Liver (tissue), 9 donors: ENCODE results near the gene CERKL. TPM values are rescaled to one million over a fixed set of nuclear protein-coding genes. Genes with fewer than 3 reads are reported as not detected.

ENCODE experiments used
- DNase-seq: peaks from one replicate; pipeline ENCODE4 v3.0.0-alpha.2; 2017; ENCODE audit warnings: low spot score
- H3K27ac ChIP-seq, 2 donors: one replicate each; pipeline ENCODE4 v1.7.0; 2013; ENCODE audit warnings: inconsistent platforms in 2 of 2, low read length in 2 of 2, control low read depth in 1 of 2, low read depth in 1 of 2, mild to moderate bottlenecking in 1 of 2
- H3K27me3 ChIP-seq, 4 donors: one replicate each; pipeline versions ENCODE4 v1.6.1 to v1.7.0; 2013; ENCODE audit warnings: low read length in 3 of 4, inconsistent platforms in 1 of 4, mild to moderate bottlenecking in 1 of 4, moderate library complexity in 1 of 4; ENCODE audit not compliant: control insufficient read depth in 4 of 4, insufficient read depth in 4 of 4
- H3K36me3 ChIP-seq, 4 donors: one replicate each; pipeline versions ENCODE4 v1.6.1 to v1.7.0; 2013; ENCODE audit warnings: low read length in 3 of 4, mild to moderate bottlenecking in 3 of 4, low read depth in 1 of 4, moderate library complexity in 1 of 4; ENCODE audit not compliant: control insufficient read depth in 4 of 4, insufficient read depth in 3 of 4
- H3K4me1 ChIP-seq, 4 donors: one replicate each; pipeline versions ENCODE4 v1.6.1 to v1.7.0; 2013; ENCODE audit warnings: low read length in 3 of 4, mild to moderate bottlenecking in 3 of 4, moderate library complexity in 1 of 4; ENCODE audit not compliant: control insufficient read depth in 4 of 4, insufficient read depth in 4 of 4
- H3K4me3 ChIP-seq, 3 donors: one replicate each; pipeline versions ENCODE4 v1.6.1 to v1.7.0; 2013; ENCODE audit warnings: low read length in 3 of 3, control low read depth in 1 of 3, low read depth in 1 of 3, mild to moderate bottlenecking in 1 of 3
- H3K9ac ChIP-seq, 2 donors: one replicate each; pipeline ENCODE4 v1.7.0; 2013; ENCODE audit warnings: low read length in 2 of 2, mild to moderate bottlenecking in 2 of 2, moderate library complexity in 2 of 2, control low read depth in 1 of 2, low read depth in 1 of 2
- H3K9me3 ChIP-seq, 4 donors: one replicate each; pipeline versions ENCODE4 v1.6.1 to v1.7.0; 2013; ENCODE audit warnings: low read length in 3 of 4; ENCODE audit not compliant: control insufficient read depth in 4 of 4
- FOXA1 ChIP-seq: IDR thresholded peaks from 2 replicates; pipeline ENCODE4 v1.6.1; 2016; ENCODE audit warnings: antibody characterized with exemption
- GABPA ChIP-seq, 2 donors: IDR thresholded peaks in 1 of 2; conservative IDR thresholded peaks in 1 of 2; 2 replicates each; pipeline ENCODE4 v1.6.1; 2016; ENCODE audit warnings: antibody characterized with exemption in 2 of 2, mild to moderate bottlenecking in 1 of 2, moderate library complexity in 1 of 2
- HNF4A ChIP-seq, 2 donors: conservative IDR thresholded peaks; 2 replicates each; pipeline ENCODE4 v1.6.1; 2016; ENCODE audit warnings: antibody characterized with exemption in 2 of 2, mild to moderate bottlenecking in 2 of 2
- HNF4G ChIP-seq: IDR thresholded peaks from 2 replicates; pipeline ENCODE4 v1.6.1; 2016; ENCODE audit warnings: antibody characterized with exemption
- JUND ChIP-seq, 2 donors: IDR thresholded peaks; 2 replicates each; pipeline ENCODE4 v1.6.1; 2016; ENCODE audit warnings: antibody characterized with exemption in 2 of 2
- NR2F2 ChIP-seq: IDR thresholded peaks from 2 replicates; pipeline ENCODE4 v1.6.1; 2016; ENCODE audit warnings: antibody characterized with exemption
- RXRA ChIP-seq, 2 donors: IDR thresholded peaks; 2 replicates each; pipeline ENCODE4 v1.6.1; 2017 to 2018; ENCODE audit warnings: antibody characterized with exemption in 2 of 2, mild to moderate bottlenecking in 1 of 2
- SP1 ChIP-seq: IDR thresholded peaks from 2 replicates; pipeline ENCODE4 v1.6.1; 2018; ENCODE audit warnings: antibody characterized with exemption, mild to moderate bottlenecking
- TAF1 ChIP-seq: conservative IDR thresholded peaks from 2 replicates; pipeline ENCODE4 v1.6.1; 2016; ENCODE audit warnings: antibody characterized with exemption, mild to moderate bottlenecking
- YY1 ChIP-seq: IDR thresholded peaks from 2 replicates; pipeline ENCODE4 v1.6.1; 2016; ENCODE audit warnings: antibody characterized with exemption, mild to moderate bottlenecking
- polyA plus RNA-seq, 2 donors: library from polyadenylated mRNA; stranded (reverse) in 1 of 2; unstranded in 1 of 2; fragments of 200-250 nt in 1 of 2; fragments of >200 nt in 1 of 2; fragmentation: Nextera tagmentation in 1 of 2; extraction: Ambion mirVana in 1 of 2; gene quantifications; one replicate each; pipeline versions ENCODE4 v1.2.1 to v1.2.3, GENCODE V29; 2013 to 2015
- total RNA-seq, 2 donors: library from RNA; depleted of rRNA; stranded (reverse); fragments of >200 nt; gene quantifications; one replicate each; pipeline ENCODE4 v1.2.3, GENCODE V29; 2014
- TF ChIP-seq, protein P1 (sequence below): IDR thresholded peaks from 2 replicates; pipeline ENCODE4 v1.6.1; 2016; ENCODE audit warnings: antibody characterized with exemption, mild to moderate bottlenecking
- TF ChIP-seq, protein P2 (sequence below): IDR thresholded peaks from 2 replicates; pipeline ENCODE4 v1.6.1; 2016; ENCODE audit warnings: antibody characterized with exemption
- TF ChIP-seq, protein P3 (sequence below): IDR thresholded peaks from 2 replicates; pipeline ENCODE4 v1.6.1; 2016; ENCODE audit warnings: antibody characterized with exemption
- TF ChIP-seq, protein P4 (sequence below): fragments of 150-350 bp; IDR thresholded peaks from 2 replicates; pipeline ENCODE4 v1.5.1; 2017; ENCODE audit warnings: improper control_type of control experiment, low read depth, low read length; ENCODE audit not compliant: missing input control
- TF ChIP-seq, protein P5 (sequence below): IDR thresholded peaks from 2 replicates; pipeline ENCODE4 v1.6.1; 2016; ENCODE audit warnings: antibody characterized with exemption
- donor health status: healthy.
- donor health status: healthy.
- donor health status: healthy.
- donor health status: healthy.
- donor health status: healthy.

The CERKL gene
- total and polyA plus RNA-seq, 4 donors = 0.50 to 0.79 TPM; not detected in 2

DNA sequence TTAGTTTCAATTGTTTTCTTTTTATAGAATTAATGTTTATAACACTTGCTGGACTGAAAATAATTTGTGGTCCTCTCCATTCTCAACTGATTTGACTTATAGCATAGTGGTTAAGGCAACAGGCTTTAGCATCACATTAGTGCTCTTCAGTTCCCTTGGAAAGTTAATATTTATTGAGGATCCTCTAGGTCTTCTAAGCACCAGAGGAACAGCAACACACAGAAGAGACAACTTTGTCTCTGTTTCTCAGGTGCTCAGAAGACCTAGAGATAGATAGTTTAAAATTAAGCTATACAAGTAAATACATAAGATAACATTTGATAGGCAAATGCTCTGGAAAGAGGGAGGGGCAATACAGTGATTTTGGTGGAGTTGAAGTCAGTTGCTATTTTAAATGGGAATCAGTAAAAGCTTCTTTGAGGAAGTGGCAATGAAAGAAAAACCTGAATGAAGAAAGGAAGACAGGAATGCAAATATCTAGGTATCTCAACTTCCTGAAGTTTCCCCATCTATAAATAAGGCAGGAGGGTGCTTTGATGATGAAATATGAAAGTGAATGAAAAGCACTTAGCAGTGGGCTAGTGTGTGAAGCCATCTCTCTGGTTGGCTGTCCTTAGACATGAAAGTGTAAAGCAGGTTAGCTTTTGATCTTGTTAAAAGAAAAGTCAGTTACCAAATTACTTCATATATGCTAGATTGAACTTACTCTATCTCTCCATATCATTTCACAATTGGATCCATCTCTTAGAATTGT, 15.5 kb upstream of the CERKL start:
- H3K4me1 ChIP-seq = no peaks in the 10 kb centered on the region
- no peak overlapping the region for H3K9ac ChIP-seq
- H3K27me3 ChIP-seq = peaks cover 0 to 2% (median 0%) of the 10 kb centered on the region in 4 donors
- no peak overlapping the region for H3K4me3 ChIP-seq
- H3K9me3 ChIP-seq = peaks cover 0 to 1% (median 0%) of the 10 kb centered on the region in 4 donors
- DNase-seq = no peak
- H3K27ac ChIP-seq = no peak overlapping the region
- H3K36me3 ChIP-seq = no peaks in the 10 kb centered on the region
- no peak for TF ChIP-seq YY1
- TF ChIP-seq RXRA (IDR thresholded peaks at IDR 0.05) = no peak
- no peak for TF ChIP-seq HNF4G
- TF ChIP-seq HNF4A (conservative IDR thresholded peaks at IDR 0.05) = no peak
- TF ChIP-seq TAF1 = no peak
- no peak for TF ChIP-seq SP1
- TF ChIP-seq, protein P1, sequence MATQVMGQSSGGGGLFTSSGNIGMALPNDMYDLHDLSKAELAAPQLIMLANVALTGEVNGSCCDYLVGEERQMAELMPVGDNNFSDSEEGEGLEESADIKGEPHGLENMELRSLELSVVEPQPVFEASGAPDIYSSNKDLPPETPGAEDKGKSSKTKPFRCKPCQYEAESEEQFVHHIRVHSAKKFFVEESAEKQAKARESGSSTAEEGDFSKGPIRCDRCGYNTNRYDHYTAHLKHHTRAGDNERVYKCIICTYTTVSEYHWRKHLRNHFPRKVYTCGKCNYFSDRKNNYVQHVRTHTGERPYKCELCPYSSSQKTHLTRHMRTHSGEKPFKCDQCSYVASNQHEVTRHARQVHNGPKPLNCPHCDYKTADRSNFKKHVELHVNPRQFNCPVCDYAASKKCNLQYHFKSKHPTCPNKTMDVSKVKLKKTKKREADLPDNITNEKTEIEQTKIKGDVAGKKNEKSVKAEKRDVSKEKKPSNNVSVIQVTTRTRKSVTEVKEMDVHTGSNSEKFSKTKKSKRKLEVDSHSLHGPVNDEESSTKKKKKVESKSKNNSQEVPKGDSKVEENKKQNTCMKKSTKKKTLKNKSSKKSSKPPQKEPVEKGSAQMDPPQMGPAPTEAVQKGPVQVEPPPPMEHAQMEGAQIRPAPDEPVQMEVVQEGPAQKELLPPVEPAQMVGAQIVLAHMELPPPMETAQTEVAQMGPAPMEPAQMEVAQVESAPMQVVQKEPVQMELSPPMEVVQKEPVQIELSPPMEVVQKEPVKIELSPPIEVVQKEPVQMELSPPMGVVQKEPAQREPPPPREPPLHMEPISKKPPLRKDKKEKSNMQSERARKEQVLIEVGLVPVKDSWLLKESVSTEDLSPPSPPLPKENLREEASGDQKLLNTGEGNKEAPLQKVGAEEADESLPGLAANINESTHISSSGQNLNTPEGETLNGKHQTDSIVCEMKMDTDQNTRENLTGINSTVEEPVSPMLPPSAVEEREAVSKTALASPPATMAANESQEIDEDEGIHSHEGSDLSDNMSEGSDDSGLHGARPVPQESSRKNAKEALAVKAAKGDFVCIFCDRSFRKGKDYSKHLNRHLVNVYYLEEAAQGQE = no peak
- no peak for TF ChIP-seq NR2F2
- TF ChIP-seq FOXA1 = no peak
- TF ChIP-seq, protein P2, sequence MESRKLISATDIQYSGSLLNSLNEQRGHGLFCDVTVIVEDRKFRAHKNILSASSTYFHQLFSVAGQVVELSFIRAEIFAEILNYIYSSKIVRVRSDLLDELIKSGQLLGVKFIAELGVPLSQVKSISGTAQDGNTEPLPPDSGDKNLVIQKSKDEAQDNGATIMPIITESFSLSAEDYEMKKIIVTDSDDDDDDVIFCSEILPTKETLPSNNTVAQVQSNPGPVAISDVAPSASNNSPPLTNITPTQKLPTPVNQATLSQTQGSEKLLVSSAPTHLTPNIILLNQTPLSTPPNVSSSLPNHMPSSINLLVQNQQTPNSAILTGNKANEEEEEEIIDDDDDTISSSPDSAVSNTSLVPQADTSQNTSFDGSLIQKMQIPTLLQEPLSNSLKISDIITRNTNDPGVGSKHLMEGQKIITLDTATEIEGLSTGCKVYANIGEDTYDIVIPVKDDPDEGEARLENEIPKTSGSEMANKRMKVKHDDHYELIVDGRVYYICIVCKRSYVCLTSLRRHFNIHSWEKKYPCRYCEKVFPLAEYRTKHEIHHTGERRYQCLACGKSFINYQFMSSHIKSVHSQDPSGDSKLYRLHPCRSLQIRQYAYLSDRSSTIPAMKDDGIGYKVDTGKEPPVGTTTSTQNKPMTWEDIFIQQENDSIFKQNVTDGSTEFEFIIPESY = no peak
- TF ChIP-seq GABPA (IDR thresholded peaks at IDR 0.05 in 1 of 2, conservative IDR thresholded peaks at IDR 0.05 in 1 of 2) = no peak
- TF ChIP-seq, protein P3, sequence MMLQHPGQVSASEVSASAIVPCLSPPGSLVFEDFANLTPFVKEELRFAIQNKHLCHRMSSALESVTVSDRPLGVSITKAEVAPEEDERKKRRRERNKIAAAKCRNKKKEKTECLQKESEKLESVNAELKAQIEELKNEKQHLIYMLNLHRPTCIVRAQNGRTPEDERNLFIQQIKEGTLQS = no peak
- TF ChIP-seq, protein P4, sequence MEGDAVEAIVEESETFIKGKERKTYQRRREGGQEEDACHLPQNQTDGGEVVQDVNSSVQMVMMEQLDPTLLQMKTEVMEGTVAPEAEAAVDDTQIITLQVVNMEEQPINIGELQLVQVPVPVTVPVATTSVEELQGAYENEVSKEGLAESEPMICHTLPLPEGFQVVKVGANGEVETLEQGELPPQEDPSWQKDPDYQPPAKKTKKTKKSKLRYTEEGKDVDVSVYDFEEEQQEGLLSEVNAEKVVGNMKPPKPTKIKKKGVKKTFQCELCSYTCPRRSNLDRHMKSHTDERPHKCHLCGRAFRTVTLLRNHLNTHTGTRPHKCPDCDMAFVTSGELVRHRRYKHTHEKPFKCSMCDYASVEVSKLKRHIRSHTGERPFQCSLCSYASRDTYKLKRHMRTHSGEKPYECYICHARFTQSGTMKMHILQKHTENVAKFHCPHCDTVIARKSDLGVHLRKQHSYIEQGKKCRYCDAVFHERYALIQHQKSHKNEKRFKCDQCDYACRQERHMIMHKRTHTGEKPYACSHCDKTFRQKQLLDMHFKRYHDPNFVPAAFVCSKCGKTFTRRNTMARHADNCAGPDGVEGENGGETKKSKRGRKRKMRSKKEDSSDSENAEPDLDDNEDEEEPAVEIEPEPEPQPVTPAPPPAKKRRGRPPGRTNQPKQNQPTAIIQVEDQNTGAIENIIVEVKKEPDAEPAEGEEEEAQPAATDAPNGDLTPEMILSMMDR = no peak
- no peak for TF ChIP-seq JUND (IDR thresholded peaks at IDR 0.05)
- TF ChIP-seq, protein P5, sequence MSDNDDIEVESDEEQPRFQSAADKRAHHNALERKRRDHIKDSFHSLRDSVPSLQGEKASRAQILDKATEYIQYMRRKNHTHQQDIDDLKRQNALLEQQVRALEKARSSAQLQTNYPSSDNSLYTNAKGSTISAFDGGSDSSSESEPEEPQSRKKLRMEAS = no peak
